Measurements from ENCODE around the gene ICE1. TPM values are rescaled to one million over a fixed set of nuclear protein-coding genes. Genes with fewer than 3 reads are reported as not detected.

Gene ICE1
- total RNA-seq, 4 donors from 2014 or later, result 19.8 to 51.9 (median 25.9) TPM

DNA sequence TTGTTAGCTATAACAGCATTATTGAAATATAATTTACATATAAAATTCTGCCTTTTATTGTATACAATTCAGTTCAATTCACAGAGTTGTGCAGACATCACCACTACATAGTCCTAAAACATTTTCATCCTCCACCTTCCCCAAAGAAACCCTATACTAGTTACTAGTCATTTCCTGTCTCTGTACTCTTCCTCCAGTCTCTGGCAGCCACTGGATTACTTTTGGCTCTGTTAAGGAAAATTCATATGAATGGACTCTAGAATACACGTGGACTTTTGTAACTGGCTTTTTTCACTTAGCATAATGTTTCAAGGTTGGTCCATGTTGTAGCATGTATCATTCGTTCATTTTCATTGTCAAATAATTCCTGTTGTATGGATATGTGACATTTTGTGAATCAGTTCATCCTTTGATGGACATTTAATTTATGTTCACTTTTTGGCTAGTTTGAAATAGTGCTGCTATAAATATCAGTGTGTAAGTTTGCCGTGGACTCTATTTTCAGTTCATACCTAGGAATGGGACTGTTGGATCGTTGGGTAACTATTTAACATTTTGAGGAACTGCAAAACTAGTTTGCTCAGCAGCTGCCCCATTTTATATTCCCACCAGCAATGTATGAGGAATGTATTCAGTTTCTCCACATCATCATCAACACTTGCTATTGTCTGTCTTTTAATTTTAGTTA lies 9.7 kb downstream of the ICE1 start:
- no peaks in the 10 kb centered on the region for H3K9me3 ChIP-seq
- no peaks in the 10 kb centered on the region for H3K27me3 ChIP-seq
- in situ Hi-C loops (cut with MboI; ENCODE audit: low pct_ligation_motif_present in 1 of 4, low pct_unique_long_range_greater_than_20kb in 1 of 4, low sequenced_read_pairs in 3 of 4), result no loop called here
- TF ChIP-seq, protein P1, sequence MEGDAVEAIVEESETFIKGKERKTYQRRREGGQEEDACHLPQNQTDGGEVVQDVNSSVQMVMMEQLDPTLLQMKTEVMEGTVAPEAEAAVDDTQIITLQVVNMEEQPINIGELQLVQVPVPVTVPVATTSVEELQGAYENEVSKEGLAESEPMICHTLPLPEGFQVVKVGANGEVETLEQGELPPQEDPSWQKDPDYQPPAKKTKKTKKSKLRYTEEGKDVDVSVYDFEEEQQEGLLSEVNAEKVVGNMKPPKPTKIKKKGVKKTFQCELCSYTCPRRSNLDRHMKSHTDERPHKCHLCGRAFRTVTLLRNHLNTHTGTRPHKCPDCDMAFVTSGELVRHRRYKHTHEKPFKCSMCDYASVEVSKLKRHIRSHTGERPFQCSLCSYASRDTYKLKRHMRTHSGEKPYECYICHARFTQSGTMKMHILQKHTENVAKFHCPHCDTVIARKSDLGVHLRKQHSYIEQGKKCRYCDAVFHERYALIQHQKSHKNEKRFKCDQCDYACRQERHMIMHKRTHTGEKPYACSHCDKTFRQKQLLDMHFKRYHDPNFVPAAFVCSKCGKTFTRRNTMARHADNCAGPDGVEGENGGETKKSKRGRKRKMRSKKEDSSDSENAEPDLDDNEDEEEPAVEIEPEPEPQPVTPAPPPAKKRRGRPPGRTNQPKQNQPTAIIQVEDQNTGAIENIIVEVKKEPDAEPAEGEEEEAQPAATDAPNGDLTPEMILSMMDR (IDR thresholded peaks at IDR 0.05), result no peak
- TF ChIP-seq POLR2AphosphoS5 (IDR thresholded peaks at IDR 0.05) (no peak), POLR2A (IDR thresholded peaks at IDR 0.05) (no peak), EP300 (IDR thresholded peaks at IDR 0.05; ENCODE audit: low read depth) (no peak)
- 73 to 75% methylated on average over 4 of the region's 4 CpGs for WGBS, 2 donors (ENCODE audit: low coverage in 1 of 2)
- no peaks in the 10 kb centered on the region for H3K36me3 ChIP-seq
- H3K4me1 ChIP-seq, result peaks cover 0 to 35% (median 0%) of the 10 kb centered on the region in 4 donors
- intact Hi-C loops (cut with DNase I; ENCODE audit: low total_unique reads), result no loop called here
- no peak overlapping the region for H3K4me3 ChIP-seq
- DNase-seq, result no peak
- H3K27ac ChIP-seq, result no peak overlapping the region

DNA sequence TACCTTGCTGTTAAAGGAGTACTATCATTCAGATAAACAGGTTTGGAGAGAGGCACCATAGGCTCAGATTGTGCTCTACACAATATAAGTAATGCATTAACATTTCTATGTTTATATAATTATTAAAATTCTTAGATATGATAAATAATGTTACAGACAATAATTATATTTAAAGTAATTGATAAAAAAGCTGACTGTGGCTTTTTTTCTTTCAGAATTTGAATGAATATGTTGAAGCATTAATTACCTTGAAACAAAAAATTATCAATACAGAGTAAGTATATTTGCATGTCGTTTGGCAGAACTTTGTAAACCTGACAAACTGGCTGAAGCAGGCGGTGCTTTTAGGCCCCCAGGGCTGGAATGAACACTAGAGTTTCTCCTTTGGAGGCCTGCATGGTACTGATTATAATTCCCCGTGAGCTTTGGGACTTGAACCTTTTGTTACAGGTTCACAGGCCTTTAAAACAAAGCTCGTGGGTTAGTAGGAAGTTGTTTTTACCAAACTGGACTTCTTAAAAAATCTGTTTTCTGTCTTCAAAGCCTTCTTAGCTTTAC lies 13.8 kb downstream of the ICE1 start:
- Histone ChIP-seq H3K4me1 (peaks cover 0 to 19% (median 0%) of the 10 kb centered on the region in 4 donors), H3K36me3 (peaks cover 0 to 4% (median 0%) of the 10 kb centered on the region in 4 donors), H3K9me3 (no peaks in the 10 kb centered on the region), H3K4me3 (no peak overlapping the region), H3K27ac (no peak overlapping the region), H3K27me3 (no peaks in the 10 kb centered on the region)
- no peak for DNase-seq
- intact Hi-C loops (cut with DNase I; ENCODE audit: low total_unique reads) (no loop called here), in situ Hi-C loops (cut with MboI; ENCODE audit: low pct_ligation_motif_present in 1 of 4, low pct_unique_long_range_greater_than_20kb in 1 of 4, low sequenced_read_pairs in 3 of 4) (no loop called here)
- TF ChIP-seq EP300 (IDR thresholded peaks at IDR 0.05; ENCODE audit: low read depth) (no peak), POLR2A (IDR thresholded peaks at IDR 0.05) (no peak), POLR2AphosphoS5 (IDR thresholded peaks at IDR 0.05) (no peak)
- TF ChIP-seq, protein P1 (IDR thresholded peaks at IDR 0.05), result no peak
- WGBS, 2 donors (ENCODE audit: low coverage in 1 of 2), result 71 to 74% methylated on average over 3 to 4 of the region's 4 CpGs

DNA sequence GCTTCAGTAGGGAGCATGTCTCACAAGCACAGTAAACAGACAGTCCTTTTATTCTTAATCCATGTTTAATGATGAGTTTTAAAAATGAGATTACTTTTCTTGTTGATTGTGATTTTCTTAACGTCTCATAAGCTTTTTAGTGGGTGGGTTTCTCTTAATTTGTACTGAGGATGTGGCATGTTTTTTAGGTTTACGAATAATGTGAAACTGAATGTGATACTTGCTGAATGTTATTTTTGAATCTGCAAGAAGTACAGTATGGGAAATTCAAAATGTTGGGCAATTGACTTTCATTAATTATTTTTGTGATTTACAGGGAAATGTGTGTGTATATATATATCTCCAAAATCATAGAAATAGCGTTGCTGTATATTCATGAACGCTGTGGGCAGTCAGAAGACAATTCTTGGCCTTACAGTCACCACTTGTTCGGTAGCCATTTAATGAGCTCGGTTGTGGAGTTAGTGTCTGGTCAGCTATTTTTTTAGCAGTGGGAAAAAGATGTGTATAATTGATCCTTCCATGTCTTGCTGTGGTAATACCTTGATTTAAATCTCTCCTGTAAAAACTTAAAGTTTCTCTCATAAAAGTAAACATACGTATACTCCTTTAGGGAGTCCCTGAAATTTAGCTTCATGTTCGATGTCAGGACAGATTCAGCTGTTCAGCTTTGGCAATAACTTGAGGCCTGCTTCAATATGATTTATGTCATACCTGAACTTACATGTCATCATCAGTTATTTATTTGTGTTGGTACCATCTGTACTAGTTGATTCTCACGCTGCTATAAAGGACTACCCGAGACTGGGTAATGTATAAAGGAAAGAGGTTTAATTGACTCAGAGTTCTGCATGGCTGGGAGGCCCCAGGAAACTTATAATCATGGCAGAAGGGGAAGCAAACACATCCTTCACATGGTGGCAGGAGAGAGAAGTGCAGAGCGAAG lies 15.0 kb downstream of the ICE1 start:
- intact Hi-C loops (cut with DNase I; ENCODE audit: low total_unique reads) (no loop called here), in situ Hi-C loops (cut with MboI; ENCODE audit: low pct_ligation_motif_present in 1 of 4, low pct_unique_long_range_greater_than_20kb in 1 of 4, low sequenced_read_pairs in 3 of 4) (no loop called here)
- no peaks in the 10 kb centered on the region for H3K9me3 ChIP-seq
- 89 to 90% methylated on average over 11 of the region's 11 CpGs for WGBS, 2 donors (ENCODE audit: low coverage in 1 of 2)
- H3K4me3 ChIP-seq, result no peak overlapping the region
- H3K27me3 ChIP-seq, result no peaks in the 10 kb centered on the region
- no peak overlapping the region for H3K27ac ChIP-seq
- DNase-seq, result no peak
- peaks cover 0 to 13% (median 5%) of the 10 kb centered on the region in 4 donors for H3K36me3 ChIP-seq
- peaks cover 0 to 8% (median 0%) of the 10 kb centered on the region in 4 donors for H3K4me1 ChIP-seq
- TF ChIP-seq EP300 (IDR thresholded peaks at IDR 0.05; ENCODE audit: low read depth), result no peak

DNA sequence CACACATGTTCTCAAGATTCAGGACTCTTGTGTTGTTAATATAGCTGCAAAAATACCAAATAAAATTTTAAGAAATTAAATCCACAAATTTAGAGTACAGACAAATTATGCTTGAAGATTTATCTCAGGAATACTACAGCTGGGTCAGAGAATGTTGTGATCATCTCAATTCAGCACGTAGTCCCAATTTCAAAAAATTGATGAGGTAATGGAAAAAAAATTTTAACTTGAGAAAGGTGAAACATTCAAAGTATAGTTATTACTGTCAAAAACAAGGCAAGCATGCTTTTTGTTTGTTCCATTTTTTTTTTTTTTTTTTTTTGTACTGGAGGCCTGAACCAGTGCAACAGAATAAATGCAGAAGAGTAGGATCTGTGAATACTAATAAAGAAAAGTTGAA lies 29.4 kb downstream of the ICE1 start:
- intact Hi-C loops (cut with DNase I; ENCODE audit: low total_unique reads) (no loop called here), in situ Hi-C loops (cut with MboI; ENCODE audit: low pct_ligation_motif_present in 1 of 4, low pct_unique_long_range_greater_than_20kb in 1 of 4, low sequenced_read_pairs in 3 of 4) (no loop called here)
- H3K27ac ChIP-seq, result no peak overlapping the region
- H3K27me3 ChIP-seq, result no peaks in the 10 kb centered on the region
- H3K36me3 ChIP-seq, result peaks cover 0 to 64% (median 31%) of the 10 kb centered on the region in 4 donors
- H3K4me1 ChIP-seq, result no peaks in the 10 kb centered on the region
- TF ChIP-seq EP300 (IDR thresholded peaks at IDR 0.05; ENCODE audit: low read depth) (no peak), POLR2AphosphoS5 (IDR thresholded peaks at IDR 0.05) (no peak), POLR2A (IDR thresholded peaks at IDR 0.05) (no peak)
- TF ChIP-seq, protein P1 (IDR thresholded peaks at IDR 0.05), result no peak
- no peak for DNase-seq
- WGBS, 2 donors (ENCODE audit: low coverage in 1 of 2), result 93 to 100% methylated on average over 1 of the region's 1 CpG
- H3K9me3 ChIP-seq, result no peaks in the 10 kb centered on the region
- H3K4me3 ChIP-seq, result no peak overlapping the region

Measured in transverse colon (tissue), 4 donors.